Measurements from ENCODE around the gene OLA1.
"Not testable (repeated sequence)": the region's sequence is repeated elsewhere in the genome, so short reads cannot be mapped to it uniquely, and the experiment has no call there.

OLA1 gene

GRCh38 chr2:174248187-174248997 lies at the start of gene OLA1:
Gene OLA1 (minus strand): TSS chr2:174248532. CDS start chr2:174246815, 1,717 bp downstream.
- DNase-seq: peak; percentile 58 to 95 (median 86)

DNA sequence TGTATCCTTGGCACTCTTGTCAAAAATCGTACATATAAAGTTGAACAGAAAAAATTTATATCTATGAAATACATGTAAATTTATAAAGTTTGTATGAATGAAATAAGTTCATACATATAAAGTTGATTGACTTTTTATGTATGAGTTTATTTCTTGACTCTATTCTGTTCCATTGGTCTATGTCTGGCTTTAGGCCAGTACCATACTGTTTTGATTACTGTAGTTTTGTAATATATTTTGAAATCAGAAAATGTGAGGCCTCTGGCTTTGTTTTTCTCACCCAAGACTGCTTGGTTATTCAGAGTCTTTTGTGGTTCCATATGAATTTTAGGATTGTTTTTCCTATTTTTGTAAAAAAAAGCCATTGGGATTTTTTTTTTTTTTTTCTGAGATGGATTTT lies 44.6 kb upstream of the OLA1 start:
- DNase-seq: no peak

DNA sequence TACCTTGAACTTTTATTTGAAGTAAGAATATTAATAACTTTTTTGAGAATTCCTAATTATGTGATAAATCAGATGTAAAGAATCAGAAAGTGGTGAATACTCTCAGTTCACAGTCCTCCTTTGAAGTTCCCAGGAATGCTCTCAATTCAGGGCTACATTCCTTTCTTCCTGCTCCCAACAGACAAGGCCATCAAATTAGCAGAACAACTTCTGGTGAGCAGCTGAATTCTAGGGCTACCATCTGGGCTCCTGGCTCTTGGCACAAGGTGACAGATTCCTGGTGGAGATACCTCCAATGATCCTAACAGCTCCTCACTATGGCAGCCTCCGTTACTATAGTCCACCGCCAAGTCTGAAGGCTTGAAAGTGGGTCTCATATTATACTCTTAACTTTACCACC lies 37.8 kb upstream of the OLA1 start:
- DNase-seq: no peak

DNA sequence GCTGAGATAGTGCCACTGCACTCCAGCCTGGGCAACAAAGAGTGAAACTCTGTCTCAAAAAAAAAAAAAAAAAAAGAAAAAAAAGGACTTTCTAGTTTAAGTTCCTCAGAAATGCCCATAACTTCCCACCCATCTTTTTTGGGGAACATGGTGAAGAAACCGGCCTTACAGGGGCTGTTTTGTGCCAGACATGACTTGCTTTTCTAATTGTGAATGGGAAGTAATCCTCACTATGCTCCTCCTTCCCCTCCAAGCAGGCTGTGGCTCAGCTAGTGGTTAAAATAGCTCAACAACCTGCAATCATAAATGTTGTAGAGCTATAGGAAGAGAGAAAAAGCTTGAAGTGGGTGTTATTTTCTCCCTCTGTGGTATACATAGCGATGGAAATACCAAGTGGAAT lies 34.1 kb upstream of the OLA1 start:
- DNase-seq: no peak

- no peak for DNase-seq
Measured at GRCh38 chr2:174281736-174282135, 33.4 kb upstream of the OLA1 start.

DNA sequence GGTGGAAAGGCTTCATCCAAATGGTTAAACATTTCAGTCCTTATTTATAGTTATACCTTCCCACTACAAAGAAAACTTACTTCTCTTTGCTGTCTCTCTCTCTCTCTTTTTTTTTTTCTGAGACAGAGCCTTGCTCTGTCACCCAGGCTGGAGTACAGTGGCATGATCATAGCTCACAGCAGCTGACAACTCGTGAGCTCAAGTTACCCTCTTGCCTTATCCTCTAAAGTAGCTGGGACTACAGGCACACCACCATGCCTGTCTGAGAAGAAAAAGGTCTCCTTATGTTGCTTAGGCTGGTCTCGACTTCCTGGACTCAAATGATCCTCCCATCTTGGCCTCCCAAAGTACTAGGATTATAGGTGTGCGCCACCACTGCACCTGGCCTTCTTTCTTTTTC lies 32.3 kb upstream of the OLA1 start:
- DNase-seq: no peak

GRCh38 chr2:174270263-174270662 lies 21.9 kb upstream of the OLA1 start:
- DNase-seq: not testable (repeated sequence)

DNA sequence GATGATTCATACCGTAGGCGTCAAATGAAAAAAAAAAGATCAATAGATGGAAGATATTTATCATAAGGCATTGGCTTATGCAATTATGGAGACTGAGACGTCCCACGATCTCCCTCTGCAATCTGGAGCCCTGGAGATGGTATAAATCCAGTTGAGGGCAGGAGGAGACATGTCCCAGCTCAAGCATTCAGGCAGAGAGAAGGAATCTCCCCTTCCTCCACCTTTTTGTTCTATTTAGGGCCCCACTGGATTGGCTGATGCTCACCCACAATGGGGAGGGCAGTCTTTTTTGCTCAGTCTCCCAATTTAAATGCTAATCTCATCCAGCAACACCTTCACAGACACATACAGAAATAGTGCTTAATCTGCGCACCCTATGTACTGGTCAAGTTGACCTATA lies 18.0 kb upstream of the OLA1 start:
- no peak for DNase-seq

DNA sequence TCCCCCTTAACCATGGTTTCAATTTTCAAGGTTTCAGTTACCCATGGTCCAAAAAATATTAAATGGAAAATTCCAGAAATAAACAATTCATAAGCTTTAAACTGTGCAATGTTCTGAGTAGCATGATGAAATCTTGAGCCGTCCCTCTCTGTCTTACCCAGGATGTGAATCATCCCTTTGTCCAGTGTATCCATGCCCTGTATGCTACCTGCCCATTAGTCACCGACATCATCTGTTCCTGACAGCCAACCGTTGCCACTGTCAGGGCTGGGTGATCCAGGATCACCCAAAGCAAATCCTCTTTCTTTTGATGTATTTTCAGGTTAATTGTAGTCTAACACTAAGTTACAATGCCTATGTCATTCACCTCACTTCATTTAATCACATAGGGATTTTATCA lies 15.7 kb upstream of the OLA1 start:
- DNase-seq: no peak

DNA sequence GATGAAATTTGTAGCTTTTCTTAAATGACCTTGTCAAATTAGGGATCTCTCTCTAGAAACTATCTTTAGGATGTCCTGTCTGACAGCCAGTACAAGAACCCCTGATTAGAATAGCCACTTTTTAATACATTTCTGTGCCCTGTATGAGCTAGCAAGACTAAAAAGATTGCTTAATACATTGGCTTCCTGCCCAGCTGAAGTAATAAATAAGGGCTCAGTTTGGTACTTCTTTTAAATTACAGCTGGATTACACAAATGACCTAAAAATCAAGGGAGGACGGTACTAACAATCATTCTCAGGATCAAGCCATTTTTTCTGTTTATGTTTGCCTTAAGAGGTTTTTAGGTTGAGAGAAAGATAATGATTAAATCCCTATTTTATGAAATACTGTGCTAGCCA lies 11.6 kb upstream of the OLA1 start:
- DNase-seq: no peak

- DNase-seq: no peak
Measured at GRCh38 chr2:174254267-174254666, 5.9 kb upstream of the OLA1 start.

GRCh38 chr2:174248998-174249592 lies 763 bp upstream of the OLA1 start:
- DNase-seq: no peak

DNA sequence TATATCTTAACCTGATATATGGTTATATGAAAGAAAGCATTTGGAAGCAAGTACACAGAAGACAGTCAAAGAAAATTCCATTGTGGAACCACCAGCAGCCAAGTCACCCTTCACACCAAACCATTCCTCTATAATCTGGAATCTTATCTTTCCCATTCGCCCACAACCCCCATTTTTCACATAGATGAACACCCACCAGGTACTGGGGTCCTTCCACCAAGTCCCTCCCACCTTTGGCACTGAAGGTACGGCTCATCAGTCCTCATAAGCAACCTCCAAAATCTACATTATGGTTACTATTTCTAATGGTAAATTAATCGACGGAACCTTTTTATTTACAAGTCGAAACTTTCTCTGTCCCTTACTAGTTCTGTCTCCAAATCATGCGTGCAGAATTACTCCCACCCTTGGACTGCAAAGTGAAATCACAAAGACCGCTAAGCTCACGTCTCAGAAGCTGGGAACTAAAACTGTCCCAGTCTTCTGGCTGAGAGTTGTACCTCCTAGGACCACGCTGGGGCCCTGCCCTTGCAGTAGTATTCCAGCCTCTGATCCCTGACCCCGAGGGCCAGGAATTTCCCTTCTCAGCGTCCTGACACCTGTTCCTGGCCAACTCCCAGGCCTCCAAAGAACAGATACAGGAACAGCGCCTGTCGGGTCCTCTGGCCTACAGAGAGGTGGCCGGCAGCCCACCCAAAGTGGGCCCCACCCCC lies 702 bp downstream of the OLA1 start:
- peak in 8 of 56 donors; percentile 22 to 59 (median 42) for DNase-seq

DNA sequence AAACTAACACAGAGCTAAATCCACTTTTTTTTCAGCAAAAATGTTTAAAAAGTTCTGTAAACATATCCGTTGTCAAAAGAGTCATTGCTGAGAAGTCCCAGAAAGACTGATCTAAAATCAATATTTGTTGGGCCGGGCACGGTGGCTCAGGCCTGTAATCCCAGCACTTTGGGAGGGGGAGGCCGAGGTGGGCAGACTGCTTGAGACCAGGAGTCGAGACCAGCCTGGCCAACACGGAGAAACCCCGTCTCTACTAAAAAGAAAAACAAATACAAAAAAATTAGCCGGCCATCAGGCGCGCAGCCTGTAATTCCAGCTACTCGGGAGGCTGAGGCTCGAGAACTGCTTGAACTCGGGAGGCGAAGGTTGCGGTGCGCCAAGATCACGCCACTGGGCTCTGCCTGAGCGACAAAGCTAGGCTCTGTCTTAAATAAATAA lies 1.4 kb downstream of the OLA1 start:
- DNase-seq: no peak

- not testable (repeated sequence) for DNase-seq
Measured at GRCh38 chr2:174245628-174246027, 2.7 kb downstream of the OLA1 start.

DNA sequence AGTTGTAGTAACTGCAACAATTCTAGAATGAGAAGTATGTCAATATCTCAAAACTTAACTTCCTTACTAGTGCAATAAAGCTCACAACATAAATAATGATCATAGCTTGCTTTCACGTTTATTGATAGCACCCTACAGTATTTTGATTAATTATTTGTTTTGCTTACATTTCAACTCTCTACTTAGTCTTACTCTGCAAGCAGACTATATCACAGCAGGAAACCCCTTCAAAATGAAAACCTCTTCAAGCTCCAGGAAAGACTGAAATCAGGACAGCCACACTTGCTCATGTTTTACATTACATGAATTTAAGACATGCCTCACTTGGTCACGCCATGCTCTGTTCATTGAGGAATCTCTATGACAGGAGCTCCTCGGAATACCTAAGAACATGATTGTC lies 3.3 kb downstream of the OLA1 start:
- DNase-seq: no peak

DNA sequence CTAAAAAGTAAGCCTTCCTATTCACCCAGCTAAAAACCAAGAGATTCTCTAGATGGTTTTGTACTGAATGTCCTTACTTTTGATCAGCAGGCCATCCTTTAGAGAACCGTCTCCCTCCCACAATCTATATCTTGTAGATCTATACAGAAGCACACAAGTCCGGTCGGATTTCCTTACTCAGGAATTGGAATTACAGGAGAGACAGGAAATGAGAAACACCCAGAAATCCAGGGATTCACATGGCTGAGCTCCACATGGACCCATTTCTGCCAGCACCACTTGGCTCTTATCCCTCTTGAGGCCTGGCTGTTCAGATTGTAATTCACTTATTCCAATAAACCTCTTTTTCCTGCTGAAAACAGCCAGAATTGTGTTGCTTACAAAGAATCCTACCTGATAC lies 4.5 kb downstream of the OLA1 start:
- DNase-seq: no peak

- no peak for DNase-seq
Measured at GRCh38 chr2:174240097-174240496, 8.2 kb downstream of the OLA1 start.

DNA sequence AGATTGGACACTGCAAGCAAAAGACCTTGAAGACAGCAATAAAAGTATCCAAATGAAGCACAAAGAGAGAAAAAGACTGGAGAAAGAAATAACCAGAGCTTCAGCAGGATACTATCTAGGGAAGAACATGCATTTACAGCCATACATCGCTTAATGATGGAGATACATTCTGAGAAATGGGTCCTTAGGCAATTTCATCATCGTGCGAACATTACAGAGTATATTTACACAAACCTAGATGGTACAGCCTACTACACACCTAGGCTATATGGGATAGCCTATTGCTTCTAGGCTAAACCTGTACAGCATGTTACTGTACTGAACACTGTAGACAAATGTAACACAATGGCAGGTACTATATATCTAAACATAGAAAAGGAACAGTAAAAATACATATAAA lies 11.9 kb downstream of the OLA1 start:
- DNase-seq: no peak

- DNase-seq: no peak
Measured at GRCh38 chr2:174235680-174236079, 12.7 kb downstream of the OLA1 start.

DNA sequence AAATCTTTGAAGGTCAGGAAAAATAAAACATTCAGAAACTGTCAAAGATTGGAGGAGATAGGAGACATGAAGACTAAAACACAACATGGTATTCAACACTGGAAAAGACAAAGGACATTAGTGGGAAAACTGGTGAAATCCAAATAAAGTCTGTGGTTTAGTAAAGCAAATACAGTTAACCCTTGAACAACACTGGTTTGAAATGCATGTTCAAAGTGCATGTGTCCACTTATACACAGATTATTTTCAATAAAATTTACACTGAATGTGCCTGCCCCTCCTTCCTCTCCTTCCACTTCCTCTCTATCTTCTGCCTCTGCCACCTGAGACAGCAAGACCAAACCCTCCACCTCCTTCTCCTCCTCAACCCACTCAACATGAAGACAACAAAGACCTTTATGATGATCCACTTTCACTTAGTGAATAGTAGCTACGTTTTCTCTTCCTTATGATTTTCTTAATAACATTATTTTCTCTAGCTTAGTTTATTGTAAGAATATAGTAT lies 14.5 kb downstream of the OLA1 start:
- no peak for DNase-seq

DNA sequence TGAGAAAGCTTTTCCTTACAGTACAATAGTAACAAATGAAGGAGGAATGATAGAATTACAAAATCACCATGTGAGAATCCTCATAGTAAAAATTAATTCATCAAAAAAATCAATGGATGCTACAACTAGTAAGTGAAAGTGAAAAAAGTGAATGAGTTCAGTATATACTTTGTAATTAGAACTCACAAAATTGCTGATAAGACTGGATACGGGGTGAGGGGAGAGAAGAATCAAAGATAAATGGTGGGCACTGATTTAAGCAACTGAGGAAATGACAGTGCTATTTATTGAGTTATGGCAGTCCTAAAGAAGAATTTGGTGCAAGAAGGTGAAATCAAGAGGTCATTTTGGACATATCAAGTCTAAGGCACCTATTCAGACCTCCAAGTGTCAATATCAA lies 20.6 kb downstream of the OLA1 start:
- no peak for DNase-seq

Data from amygdala (tissue), 56 donors.